HepG2 (cell line): ENCODE data around the gene MEGF11.

Experiments used
- RFXAP ChIP-seq: sonication (generic); formaldehyde crosslinking; IDR thresholded peaks from 2 replicates; pipeline ENCODE4 v1.4.0; 2020; ENCODE audit warnings: missing genetic modification reagents, borderline replicate concordance
- SP1 ChIP-seq, 2 experiments: fragments of 450-650 bp in 1 of 2; sonication (generic) in 1 of 2; formaldehyde crosslinking in 1 of 2; IDR thresholded peaks; 2 replicates each; pipeline versions ENCODE4 v1.4.0 to v1.6.1; 2016 to 2020; ENCODE audit warnings: missing genetic modification reagents in 1 of 2
- ZBTB33 ChIP-seq: sonication (generic); formaldehyde crosslinking; IDR thresholded peaks from 2 replicates; pipeline ENCODE4 v1.4.0; 2020; ENCODE audit warnings: missing genetic modification reagents
- ZNF512 ChIP-seq: sonication (generic); formaldehyde crosslinking; IDR thresholded peaks from 2 replicates; pipeline ENCODE4 v1.4.0; 2020; ENCODE audit warnings: mild to moderate bottlenecking, missing genetic modification reagents

- TF ChIP-seq SP1 (IDR thresholded peaks at IDR 0.05), result no peak
- TF ChIP-seq SP1 (CRISPR knock-in tag; IDR thresholded peaks at IDR 0.05), result no peak
- TF ChIP-seq ZBTB33, result no peak
- TF ChIP-seq RFXAP (CRISPR knock-in tag), result no peak
- TF ChIP-seq ZNF512 (CRISPR knock-in tag), result no peak
These were observed 57.8 kb downstream of the MEGF11 start for GRCh38 chr15:66195621-66196230.
